ENCODE results near the gene SF3B1. TPM values are rescaled to one million over a fixed set of nuclear protein-coding genes. Genes with fewer than 3 reads are reported as not detected.

SF3B1 gene
- total and polyA plus RNA-seq, 2 of the 13 experiments (the other 11 are each of a cell fraction or from before 2014, with no cell fraction given) = 387 to 750 TPM

DNA sequence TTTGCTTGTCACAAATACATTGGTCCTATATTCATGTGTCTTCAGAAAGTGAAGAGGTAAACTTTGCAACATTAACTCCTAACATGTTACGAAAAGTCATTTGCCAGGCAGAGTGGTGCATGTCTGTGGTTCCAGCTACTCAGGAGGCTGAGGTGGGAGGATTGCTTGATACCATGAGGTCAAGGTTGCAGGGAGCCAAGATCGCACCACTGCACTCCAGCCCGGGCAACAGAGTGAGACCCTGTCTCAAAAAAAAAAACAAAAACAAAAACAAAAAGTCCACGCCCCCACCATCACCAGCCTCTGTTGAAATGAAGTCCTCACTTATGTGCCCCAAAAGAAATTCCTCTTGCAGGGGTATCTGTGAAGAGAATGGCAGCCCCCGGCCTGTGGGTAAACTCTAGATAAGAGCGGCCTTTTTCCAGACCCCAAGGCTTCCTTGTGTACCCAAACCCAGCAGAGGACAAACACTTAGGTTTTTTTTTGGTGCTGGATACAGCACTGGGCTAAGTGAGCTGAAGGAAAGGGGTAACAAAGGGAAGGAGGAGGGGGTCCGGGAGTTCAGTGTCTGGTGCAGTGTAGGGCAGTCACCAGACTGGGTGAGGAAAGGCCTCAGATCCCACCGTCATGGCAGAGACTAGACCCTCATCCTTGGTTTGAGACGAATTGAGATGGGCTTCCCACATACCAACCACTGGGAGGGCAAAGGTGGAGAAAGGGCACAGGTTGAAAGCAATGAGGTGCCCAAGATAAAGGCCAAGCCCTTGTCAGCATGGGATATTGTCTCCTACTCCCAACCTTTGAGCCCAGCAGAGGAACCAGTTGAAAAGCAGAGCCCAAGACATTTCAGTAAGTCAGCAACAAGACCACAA lies 45.6 kb upstream of the SF3B1 start (continued):
- TF ChIP-seq, protein P1, sequence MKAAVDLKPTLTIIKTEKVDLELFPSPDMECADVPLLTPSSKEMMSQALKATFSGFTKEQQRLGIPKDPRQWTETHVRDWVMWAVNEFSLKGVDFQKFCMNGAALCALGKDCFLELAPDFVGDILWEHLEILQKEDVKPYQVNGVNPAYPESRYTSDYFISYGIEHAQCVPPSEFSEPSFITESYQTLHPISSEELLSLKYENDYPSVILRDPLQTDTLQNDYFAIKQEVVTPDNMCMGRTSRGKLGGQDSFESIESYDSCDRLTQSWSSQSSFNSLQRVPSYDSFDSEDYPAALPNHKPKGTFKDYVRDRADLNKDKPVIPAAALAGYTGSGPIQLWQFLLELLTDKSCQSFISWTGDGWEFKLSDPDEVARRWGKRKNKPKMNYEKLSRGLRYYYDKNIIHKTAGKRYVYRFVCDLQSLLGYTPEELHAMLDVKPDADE (CRISPR knock-in tag; IDR thresholded peaks at IDR 0.05) = no peak
- TF ChIP-seq, protein P2, sequence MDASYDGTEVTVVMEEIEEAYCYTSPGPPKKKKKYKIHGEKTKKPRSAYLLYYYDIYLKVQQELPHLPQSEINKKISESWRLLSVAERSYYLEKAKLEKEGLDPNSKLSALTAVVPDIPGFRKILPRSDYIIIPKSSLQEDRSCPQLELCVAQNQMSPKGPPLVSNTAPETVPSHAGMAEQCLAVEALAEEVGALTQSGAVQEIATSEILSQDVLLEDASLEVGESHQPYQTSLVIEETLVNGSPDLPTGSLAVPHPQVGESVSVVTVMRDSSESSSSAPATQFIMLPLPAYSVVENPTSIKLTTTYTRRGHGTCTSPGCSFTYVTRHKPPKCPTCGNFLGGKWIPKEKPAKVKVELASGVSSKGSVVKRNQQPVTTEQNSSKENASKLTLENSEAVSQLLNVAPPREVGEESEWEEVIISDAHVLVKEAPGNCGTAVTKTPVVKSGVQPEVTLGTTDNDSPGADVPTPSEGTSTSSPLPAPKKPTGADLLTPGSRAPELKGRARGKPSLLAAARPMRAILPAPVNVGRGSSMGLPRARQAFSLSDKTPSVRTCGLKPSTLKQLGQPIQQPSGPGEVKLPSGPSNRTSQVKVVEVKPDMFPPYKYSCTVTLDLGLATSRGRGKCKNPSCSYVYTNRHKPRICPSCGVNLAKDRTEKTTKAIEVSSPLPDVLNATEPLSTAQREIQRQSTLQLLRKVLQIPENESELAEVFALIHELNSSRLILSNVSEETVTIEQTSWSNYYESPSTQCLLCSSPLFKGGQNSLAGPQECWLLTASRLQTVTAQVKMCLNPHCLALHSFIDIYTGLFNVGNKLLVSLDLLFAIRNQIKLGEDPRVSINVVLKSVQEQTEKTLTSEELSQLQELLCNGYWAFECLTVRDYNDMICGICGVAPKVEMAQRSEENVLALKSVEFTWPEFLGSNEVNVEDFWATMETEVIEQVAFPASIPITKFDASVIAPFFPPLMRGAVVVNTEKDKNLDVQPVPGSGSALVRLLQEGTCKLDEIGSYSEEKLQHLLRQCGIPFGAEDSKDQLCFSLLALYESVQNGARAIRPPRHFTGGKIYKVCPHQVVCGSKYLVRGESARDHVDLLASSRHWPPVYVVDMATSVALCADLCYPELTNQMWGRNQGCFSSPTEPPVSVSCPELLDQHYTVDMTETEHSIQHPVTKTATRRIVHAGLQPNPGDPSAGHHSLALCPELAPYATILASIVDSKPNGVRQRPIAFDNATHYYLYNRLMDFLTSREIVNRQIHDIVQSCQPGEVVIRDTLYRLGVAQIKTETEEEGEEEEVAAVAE (CRISPR knock-in tag; IDR thresholded peaks at IDR 0.05; ENCODE audit: borderline replicate concordance) = no peak
- TF ChIP-seq, protein P3, sequence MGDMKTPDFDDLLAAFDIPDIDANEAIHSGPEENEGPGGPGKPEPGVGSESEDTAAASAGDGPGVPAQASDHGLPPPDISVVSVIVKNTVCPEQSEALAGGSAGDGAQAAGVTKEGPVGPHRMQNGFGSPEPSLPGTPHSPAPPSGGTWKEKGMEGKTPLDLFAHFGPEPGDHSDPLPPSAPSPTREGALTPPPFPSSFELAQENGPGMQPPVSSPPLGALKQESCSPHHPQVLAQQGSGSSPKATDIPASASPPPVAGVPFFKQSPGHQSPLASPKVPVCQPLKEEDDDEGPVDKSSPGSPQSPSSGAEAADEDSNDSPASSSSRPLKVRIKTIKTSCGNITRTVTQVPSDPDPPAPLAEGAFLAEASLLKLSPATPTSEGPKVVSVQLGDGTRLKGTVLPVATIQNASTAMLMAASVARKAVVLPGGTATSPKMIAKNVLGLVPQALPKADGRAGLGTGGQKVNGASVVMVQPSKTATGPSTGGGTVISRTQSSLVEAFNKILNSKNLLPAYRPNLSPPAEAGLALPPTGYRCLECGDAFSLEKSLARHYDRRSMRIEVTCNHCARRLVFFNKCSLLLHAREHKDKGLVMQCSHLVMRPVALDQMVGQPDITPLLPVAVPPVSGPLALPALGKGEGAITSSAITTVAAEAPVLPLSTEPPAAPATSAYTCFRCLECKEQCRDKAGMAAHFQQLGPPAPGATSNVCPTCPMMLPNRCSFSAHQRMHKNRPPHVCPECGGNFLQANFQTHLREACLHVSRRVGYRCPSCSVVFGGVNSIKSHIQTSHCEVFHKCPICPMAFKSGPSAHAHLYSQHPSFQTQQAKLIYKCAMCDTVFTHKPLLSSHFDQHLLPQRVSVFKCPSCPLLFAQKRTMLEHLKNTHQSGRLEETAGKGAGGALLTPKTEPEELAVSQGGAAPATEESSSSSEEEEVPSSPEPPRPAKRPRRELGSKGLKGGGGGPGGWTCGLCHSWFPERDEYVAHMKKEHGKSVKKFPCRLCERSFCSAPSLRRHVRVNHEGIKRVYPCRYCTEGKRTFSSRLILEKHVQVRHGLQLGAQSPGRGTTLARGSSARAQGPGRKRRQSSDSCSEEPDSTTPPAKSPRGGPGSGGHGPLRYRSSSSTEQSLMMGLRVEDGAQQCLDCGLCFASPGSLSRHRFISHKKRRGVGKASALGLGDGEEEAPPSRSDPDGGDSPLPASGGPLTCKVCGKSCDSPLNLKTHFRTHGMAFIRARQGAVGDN (CRISPR knock-in tag; IDR thresholded peaks at IDR 0.05) = 0 out of 2 replicates have a peak, but pooled peaks have one; percentile 6
- TF ChIP-seq ZNF432 (CRISPR knock-in tag; IDR thresholded peaks at IDR 0.05; ENCODE audit: borderline replicate concordance) = no peak
- 0 out of 2 replicates have a peak, but pooled peaks have one; percentile 14 for TF ChIP-seq ZNF792 (CRISPR knock-in tag; IDR thresholded peaks at IDR 0.05)
- no peak for TF ChIP-seq ZNF546 (CRISPR knock-in tag; conservative IDR thresholded peaks at IDR 0.05)
- TF ChIP-seq ZNF121 (CRISPR knock-in tag; IDR thresholded peaks at IDR 0.05) = peak; percentile 78; the same call in 1 of the 2 replicates
